ENCODE results near the gene SEL1L. TPM values are rescaled to one million over a fixed set of nuclear protein-coding genes. Genes with fewer than 3 reads are reported as not detected.

SEL1L gene
- total RNA-seq, 1 donor from 2014 or later, result 55.1 TPM

- intact Hi-C loops (cut with micrococcal nuclease), result loop anchor here (5.0 kb wide), 1 partner anchor 186 kb away; no protein-coding TSS in a partner anchor
- ATAC-seq (no peak), DNase-seq (peak; percentile 40)
These were observed 80.4 kb downstream of the SEL1L start for GRCh38 chr14:81453166-81453766.

GRCh38 chr14:81452341-81453133, 81.1 kb downstream of the SEL1L start:
- no peak for DNase-seq
- ATAC-seq, result no peak

GRCh38 chr14:81450976-81451375, 82.7 kb downstream of the SEL1L start:
- ATAC-seq (no peak), DNase-seq (no peak)
- intact Hi-C loops (cut with micrococcal nuclease), result loop anchor here (5.0 kb wide), 1 partner anchor 184 kb away; no protein-coding TSS in a partner anchor

More at GRCh38 chr14:81452341-81453133, 81.1 kb downstream of the SEL1L start:
- intact Hi-C loops (cut with micrococcal nuclease), result loop anchor here (5.0 kb wide), 1 partner anchor 185 kb away; no protein-coding TSS in a partner anchor

- intact Hi-C loops (cut with micrococcal nuclease), result loop anchor here (5.0 kb wide), 1 partner anchor 183 kb away; no protein-coding TSS in a partner anchor
- DNase-seq (peak; percentile 76), ATAC-seq (peak; percentile 88)
These were observed 83.5 kb downstream of the SEL1L start for GRCh38 chr14:81450100-81450531.

- ATAC-seq, result no peak
- intact Hi-C loops (cut with micrococcal nuclease), result no loop called here
- DNase-seq, result no peak
These were observed 84.1 kb downstream of the SEL1L start for GRCh38 chr14:81449576-81449975.

GRCh38 chr14:81449114-81449513, 84.5 kb downstream of the SEL1L start:
- ATAC-seq (peak; percentile 82), DNase-seq (peak; percentile 48)
- intact Hi-C loops (cut with micrococcal nuclease), result no loop called here

- ATAC-seq (no peak), DNase-seq (no peak)
- intact Hi-C loops (cut with micrococcal nuclease), result no loop called here
These were observed 86.5 kb downstream of the SEL1L start for GRCh38 chr14:81447021-81447764.

GRCh38 chr14:81446279-81447007, 87.2 kb downstream of the SEL1L start:
- ATAC-seq (no peak), DNase-seq (no peak)
- intact Hi-C loops (cut with micrococcal nuclease), result no loop called here

- ATAC-seq (no peak), DNase-seq (no peak)
- intact Hi-C loops (cut with micrococcal nuclease), result no loop called here
These were observed 92.0 kb downstream of the SEL1L start for GRCh38 chr14:81441626-81442134.

- DNase-seq, result no peak
- intact Hi-C loops (cut with micrococcal nuclease), result no loop called here
- ATAC-seq, result no peak
These were observed 93.6 kb downstream of the SEL1L start for GRCh38 chr14:81440041-81440440.

GRCh38 chr14:81437244-81437643, 96.4 kb downstream of the SEL1L start:
- DNase-seq, result no peak
- no peak for ATAC-seq
- intact Hi-C loops (cut with micrococcal nuclease), result no loop called here

- DNase-seq (peak; percentile 90), ATAC-seq (peak; percentile 97)
- intact Hi-C loops (cut with micrococcal nuclease), result no loop called here
These were observed 97.1 kb downstream of the SEL1L start for GRCh38 chr14:81436296-81437138.

- DNase-seq (peak; percentile 75), ATAC-seq (peak; percentile 58)
- intact Hi-C loops (cut with micrococcal nuclease), result no loop called here
These were observed 98.0 kb downstream of the SEL1L start for GRCh38 chr14:81435391-81436295.

- DNase-seq, result no peak
- intact Hi-C loops (cut with micrococcal nuclease), result no loop called here
- no peak for ATAC-seq
These were observed 98.6 kb downstream of the SEL1L start for GRCh38 chr14:81435048-81435390.

- DNase-seq (no peak), ATAC-seq (no peak)
- intact Hi-C loops (cut with micrococcal nuclease), result no loop called here
These were observed 99.4 kb downstream of the SEL1L start for GRCh38 chr14:81434230-81434629.

- DNase-seq (no peak), ATAC-seq (no peak)
- intact Hi-C loops (cut with micrococcal nuclease), result no loop called here
These were observed 100.3 kb downstream of the SEL1L start for GRCh38 chr14:81433378-81433777.

- ATAC-seq (no peak), DNase-seq (no peak)
- intact Hi-C loops (cut with micrococcal nuclease), result no loop called here
These were observed 101.4 kb downstream of the SEL1L start for GRCh38 chr14:81432219-81432661.

All from left ventricle myocardium superior (tissue), 1 donor.